K562 (cell line): ENCODE data around the gene TUBA1B. TPM values are rescaled to one million over a fixed set of nuclear protein-coding genes. Genes with fewer than 3 reads are reported as not detected.

Experiments
- ATF6 ChIP-seq: sonication (generic); formaldehyde crosslinking; IDR thresholded peaks from 2 replicates; pipeline ENCODE4 v1.4.0; 2020; ENCODE audit warnings: mild to moderate bottlenecking, missing genetic modification reagents
- BACH1 ChIP-seq: fragments of 200-800 bp; sonication (Bioruptor generic); IDR thresholded peaks from 2 replicates; pipeline ENCODE4 v1.6.1; 2016; ENCODE audit warnings: missing genetic modification characterization, missing compliant biosample characterization
- DACH1 ChIP-seq: fragments of 450-650 bp; IDR thresholded peaks from 2 replicates; pipeline ENCODE4 v1.6.1; 2018; ENCODE audit not compliant: partially characterized antibody
- EP300 ChIP-seq: IDR thresholded peaks from 2 replicates; pipeline ENCODE4 v1.6.1; 2012; ENCODE audit warnings: low read length, improper control_type of control experiment
- HIVEP1 ChIP-seq: fragments of 250-450 bp; sonication (Bioruptor Pico); IDR thresholded peaks from 2 replicates; pipeline ENCODE4 v1.4.0; 2020; ENCODE audit warnings: mild to moderate bottlenecking
- MCM3 ChIP-seq: fragments of 450-650 bp; IDR thresholded peaks from 2 replicates; pipeline ENCODE4 v1.6.1; 2016
- MED1 ChIP-seq: sonication (generic); formaldehyde crosslinking; IDR thresholded peaks from 2 replicates; pipeline ENCODE4 v1.8.1; 2023; ENCODE audit warnings: missing genetic modification reagents, borderline replicate concordance
- MEF2D ChIP-seq: conservative IDR thresholded peaks from 2 replicates; pipeline ENCODE4 v1.6.1; 2016; ENCODE audit warnings: low read depth, missing genetic modification characterization, missing compliant biosample characterization
- NELFE ChIP-seq: IDR thresholded peaks from 2 replicates; pipeline ENCODE4 v1.6.1; 2011; ENCODE audit warnings: mild to moderate bottlenecking; ENCODE audit not compliant: insufficient read depth, insufficient read length
- POU5F1 ChIP-seq: fragments of 150-350 bp; IDR thresholded peaks from 2 replicates; pipeline ENCODE4 v1.6.1; 2014; ENCODE audit warnings: borderline replicate concordance, low read length, low read depth, mild to moderate bottlenecking; ENCODE audit not compliant: partially characterized antibody
- RBM17 ChIP-seq: fragments of 200-400 bp; formaldehyde crosslinking; IDR thresholded peaks from 2 replicates; pipeline ENCODE4 v1.6.1; 2017; ENCODE audit warnings: low read depth, mild to moderate bottlenecking, low read length, borderline replicate concordance
- SMARCE1 ChIP-seq: fragments of 450-650 bp; IDR thresholded peaks from 2 replicates; pipeline ENCODE4 v1.7.1; 2016; ENCODE audit warnings: mild to moderate bottlenecking
- ZBED1 ChIP-seq: IDR thresholded peaks from 2 replicates; pipeline ENCODE4 v1.6.1; 2014
- ZBTB49 ChIP-seq: sonication (generic); formaldehyde crosslinking; IDR thresholded peaks from 2 replicates; pipeline ENCODE4 v1.8.0; 2022; ENCODE audit warnings: missing genetic modification reagents, mild to moderate bottlenecking, borderline replicate concordance
- ZNF311 ChIP-seq: fragments of 250-450 bp; sonication (Bioruptor Pico); IDR thresholded peaks from 2 replicates; pipeline ENCODE4 v1.4.0; 2020; ENCODE audit warnings: mild to moderate bottlenecking, moderate library complexity
- ZNF780A ChIP-seq: fragments of 250-450 bp; sonication (Bioruptor Pico); IDR thresholded peaks from 2 replicates; pipeline ENCODE4 v1.5.0; 2021; ENCODE audit warnings: mild to moderate bottlenecking
- ZSCAN32 ChIP-seq: fragments of 450-650 bp; formaldehyde crosslinking; IDR thresholded peaks from 2 replicates; pipeline ENCODE4 v1.4.0; 2020; ENCODE audit warnings: mild to moderate bottlenecking, moderate library complexity
- ZZZ3 ChIP-seq: fragments of 450-650 bp; IDR thresholded peaks from 2 replicates; pipeline ENCODE4 v1.6.1; 2016; ENCODE audit warnings: antibody characterized with exemption, mild to moderate bottlenecking, moderate library complexity
- polyA plus RNA-seq, 8 experiments: library from polyadenylated mRNA; depleted of rRNA in 4 of 8; stranded (reverse) in 5 of 8; unstranded in 3 of 8; fragments of >200 nt; fragmentation: Nextera tagmentation in 2 of 8; fragmentation: Illumina TruSeq in 1 of 8; extraction: Ambion mirVana in 2 of 8; extraction: Trizol in 1 of 8; gene quantifications; 2 replicates each; pipeline versions ENCODE4 v1.2.1 to v1.2.3, GENCODE V29; 2011 to 2014; ENCODE audit warnings: inconsistent platforms in 1 of 8, missing spikeins in 1 of 8
- total RNA-seq, 7 experiments: library from RNA; depleted of rRNA in 6 of 7; stranded (reverse); fragments of >200 nt in 6 of 7; fragmentation: Illumina TruSeq in 2 of 7; extraction: Trizol in 2 of 7; gene quantifications; 2 replicates each; pipeline versions ENCODE4 v1.2.1 to v1.2.3, GENCODE V29; 2011 to 2021; ENCODE audit warnings: low replicate concordance in 1 of 7
- TF ChIP-seq, protein P1 (sequence below): sonication (generic); formaldehyde crosslinking; IDR thresholded peaks from 2 replicates; pipeline ENCODE4 v1.8.0; 2023; ENCODE audit warnings: mild to moderate bottlenecking, missing genetic modification reagents

TUBA1B gene
- total and polyA plus RNA-seq, 9 of the 15 experiments (the other 6 are each of a cell fraction or from before 2014, with no cell fraction given), result 2,189 to 4,624 (median 2,628) TPM

GRCh38 chr12:49092086-49092815, 38.9 kb downstream of the TUBA1B start (continued):
- TF ChIP-seq POU5F1 (peak; percentile 20), MCM3 (no peak), SMARCE1 (peak; percentile 96), MEF2D (tag) (peak; percentile 51; the same call in 1 of the 2 replicates), ZZZ3 (no peak), HIVEP1 (0 out of 2 replicates have a peak, but pooled peaks have one; percentile 42), NELFE (no peak), ZBTB49 (CRISPR knock-in tag) (no peak), DACH1 (peak; percentile 42), ATF6 (CRISPR knock-in tag) (no peak), BACH1 (no peak), ZSCAN32 (no peak), MED1 (CRISPR knock-in tag) (no peak), ZBED1 (peak; percentile 70), RBM17 (no peak), ZNF780A (CRISPR knock-in tag) (no peak), EP300 (peak; percentile 97), ZNF311 (CRISPR knock-in tag) (no peak)
- TF ChIP-seq, protein P1, sequence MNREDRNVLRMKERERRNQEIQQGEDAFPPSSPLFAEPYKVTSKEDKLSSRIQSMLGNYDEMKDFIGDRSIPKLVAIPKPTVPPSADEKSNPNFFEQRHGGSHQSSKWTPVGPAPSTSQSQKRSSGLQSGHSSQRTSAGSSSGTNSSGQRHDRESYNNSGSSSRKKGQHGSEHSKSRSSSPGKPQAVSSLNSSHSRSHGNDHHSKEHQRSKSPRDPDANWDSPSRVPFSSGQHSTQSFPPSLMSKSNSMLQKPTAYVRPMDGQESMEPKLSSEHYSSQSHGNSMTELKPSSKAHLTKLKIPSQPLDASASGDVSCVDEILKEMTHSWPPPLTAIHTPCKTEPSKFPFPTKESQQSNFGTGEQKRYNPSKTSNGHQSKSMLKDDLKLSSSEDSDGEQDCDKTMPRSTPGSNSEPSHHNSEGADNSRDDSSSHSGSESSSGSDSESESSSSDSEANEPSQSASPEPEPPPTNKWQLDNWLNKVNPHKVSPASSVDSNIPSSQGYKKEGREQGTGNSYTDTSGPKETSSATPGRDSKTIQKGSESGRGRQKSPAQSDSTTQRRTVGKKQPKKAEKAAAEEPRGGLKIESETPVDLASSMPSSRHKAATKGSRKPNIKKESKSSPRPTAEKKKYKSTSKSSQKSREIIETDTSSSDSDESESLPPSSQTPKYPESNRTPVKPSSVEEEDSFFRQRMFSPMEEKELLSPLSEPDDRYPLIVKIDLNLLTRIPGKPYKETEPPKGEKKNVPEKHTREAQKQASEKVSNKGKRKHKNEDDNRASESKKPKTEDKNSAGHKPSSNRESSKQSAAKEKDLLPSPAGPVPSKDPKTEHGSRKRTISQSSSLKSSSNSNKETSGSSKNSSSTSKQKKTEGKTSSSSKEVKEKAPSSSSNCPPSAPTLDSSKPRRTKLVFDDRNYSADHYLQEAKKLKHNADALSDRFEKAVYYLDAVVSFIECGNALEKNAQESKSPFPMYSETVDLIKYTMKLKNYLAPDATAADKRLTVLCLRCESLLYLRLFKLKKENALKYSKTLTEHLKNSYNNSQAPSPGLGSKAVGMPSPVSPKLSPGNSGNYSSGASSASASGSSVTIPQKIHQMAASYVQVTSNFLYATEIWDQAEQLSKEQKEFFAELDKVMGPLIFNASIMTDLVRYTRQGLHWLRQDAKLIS (CRISPR knock-in tag), result peak; percentile 96
